SK-N-SH treated with all-trans-retinoic acid at 6 μM for 48 hours (cell line): ENCODE results near the gene CTBP2.

Experiments
- ATAC-seq: fragments of 200-7000 bp; cut with Tn5 transposase; 3 replicates; pipeline ENCODE4 v1.9.1; 2020; ENCODE audit warnings: mild to moderate bottlenecking, moderate library complexity
- BACH2 ChIP-seq: fragments of 250-450 bp; sonication (Bioruptor Pico); IDR thresholded peaks from 2 replicates; pipeline ENCODE4 v1.9.0; 2021; ENCODE audit warnings: mild to moderate bottlenecking, borderline replicate concordance
- CREB5 ChIP-seq: fragments of 250-450 bp; sonication (Bioruptor Pico); IDR thresholded peaks from 2 replicates; pipeline ENCODE4 v1.5.1; 2020; ENCODE audit warnings: low read depth, mild to moderate bottlenecking, moderate library complexity
- CSDC2 ChIP-seq: fragments of 250-450 bp; sonication (Bioruptor Pico); IDR thresholded peaks from 2 replicates; pipeline ENCODE4 v1.5.0; 2020; ENCODE audit warnings: mild to moderate bottlenecking, moderate library complexity
- CSRNP3 ChIP-seq: fragments of 250-450 bp; sonication (Bioruptor Pico); IDR thresholded peaks from 2 replicates; pipeline ENCODE4 v1.5.1; 2021; ENCODE audit warnings: mild to moderate bottlenecking, moderate library complexity
- ESRRG ChIP-seq: fragments of 250-450 bp; sonication (Bioruptor Pico); IDR thresholded peaks from 2 replicates; pipeline ENCODE4 v1.6.1; 2021; ENCODE audit warnings: mild to moderate bottlenecking
- ISL1 ChIP-seq: fragments of 250-450 bp; sonication (Bioruptor Pico); IDR thresholded peaks from 2 replicates; pipeline ENCODE4 v2.1.2; 2022; ENCODE audit warnings: mild to moderate bottlenecking, moderate library complexity
- PATZ1 ChIP-seq: fragments of 250-450 bp; sonication (Bioruptor Pico); IDR thresholded peaks from 2 replicates; pipeline ENCODE4 v1.8.0; 2020; ENCODE audit warnings: mild to moderate bottlenecking, moderate library complexity, borderline replicate concordance
- POU6F1 ChIP-seq: fragments of 250-450 bp; sonication (Bioruptor Pico); IDR thresholded peaks from 2 replicates; pipeline ENCODE4 v1.8.0; 2021; ENCODE audit warnings: low read depth, mild to moderate bottlenecking, moderate library complexity, borderline replicate concordance
- SNAI2 ChIP-seq: fragments of 250-450 bp; sonication (Bioruptor Pico); IDR thresholded peaks from 2 replicates; pipeline ENCODE4 v1.5.0; 2020; ENCODE audit warnings: mild to moderate bottlenecking, moderate library complexity
- TCF4 ChIP-seq: fragments of 250-450 bp; sonication (Bioruptor Pico); IDR thresholded peaks from 2 replicates; pipeline ENCODE4 v1.8.0; 2021; ENCODE audit warnings: mild to moderate bottlenecking, moderate library complexity, borderline replicate concordance
- TOX ChIP-seq: fragments of 250-450 bp; sonication (Bioruptor Pico); IDR thresholded peaks from 2 replicates; pipeline ENCODE4 v1.8.0; 2021; ENCODE audit warnings: mild to moderate bottlenecking, moderate library complexity, borderline replicate concordance
- TSHZ2 ChIP-seq: fragments of 250-450 bp; sonication (Bioruptor Pico); IDR thresholded peaks from 2 replicates; pipeline ENCODE4 v1.5.0; 2020; ENCODE audit warnings: mild to moderate bottlenecking, moderate library complexity
- ZC3H10 ChIP-seq: fragments of 250-450 bp; sonication (Bioruptor Pico); IDR thresholded peaks from 2 replicates; pipeline ENCODE4 v1.5.1; 2021; ENCODE audit warnings: mild to moderate bottlenecking, moderate library complexity
- ZFP30 ChIP-seq: fragments of 450-650 bp; formaldehyde crosslinking; IDR thresholded peaks from 2 replicates; pipeline ENCODE4 v1.5.0; 2022; ENCODE audit warnings: mild to moderate bottlenecking, moderate library complexity
- ZNF565 ChIP-seq: fragments of 450-650 bp; formaldehyde crosslinking; conservative IDR thresholded peaks from 2 replicates; pipeline ENCODE4 v1.5.0; 2020; ENCODE audit warnings: low read depth, mild to moderate bottlenecking, moderate library complexity
- ZNF8 ChIP-seq: fragments of 450-650 bp; formaldehyde crosslinking; IDR thresholded peaks from 2 replicates; pipeline ENCODE4 v1.5.0; 2020; ENCODE audit warnings: mild to moderate bottlenecking, moderate library complexity

The CTBP2 gene

GRCh38 chr10:125072794-125073193 lies 87.6 kb downstream of the CTBP2 start:
- TF ChIP-seq TCF4 (no peak), ESRRG (no peak), CREB5 (CRISPR knock-in tag) (no peak), CSDC2 (CRISPR knock-in tag) (no peak), PATZ1 (CRISPR knock-in tag) (no peak), SNAI2 (no peak), ISL1 (no peak), ZFP30 (CRISPR knock-in tag) (no peak), TOX (no peak), CSRNP3 (CRISPR knock-in tag) (no peak)
- ATAC-seq: no peak

- TF ChIP-seq ZFP30 (CRISPR knock-in tag) (no peak), TOX (no peak), ZC3H10 (CRISPR knock-in tag) (no peak), BACH2 (CRISPR knock-in tag) (no peak), PATZ1 (CRISPR knock-in tag) (no peak), ZNF8 (CRISPR knock-in tag) (no peak), TSHZ2 (CRISPR knock-in tag) (no peak), POU6F1 (CRISPR knock-in tag) (no peak), ISL1 (no peak), SNAI2 (no peak), ZNF565 (CRISPR knock-in tag) (no peak)
- ATAC-seq: no peak
Observed at GRCh38 chr10:125071008-125071407, 89.4 kb downstream of the CTBP2 start.

GRCh38 chr10:125068406-125068805 lies 92.0 kb downstream of the CTBP2 start:
- ATAC-seq: no peak
- TF ChIP-seq PATZ1 (CRISPR knock-in tag): no peak
- TF ChIP-seq SNAI2: no peak
- TF ChIP-seq CSDC2 (CRISPR knock-in tag): no peak
- TF ChIP-seq CSRNP3 (CRISPR knock-in tag): no peak
- no peak for TF ChIP-seq ZNF565 (CRISPR knock-in tag)
- TF ChIP-seq ZFP30 (CRISPR knock-in tag): no peak
- no peak for TF ChIP-seq CREB5 (CRISPR knock-in tag)
- TF ChIP-seq BACH2 (CRISPR knock-in tag): no peak
- no peak for TF ChIP-seq ESRRG
- no peak for TF ChIP-seq TSHZ2 (CRISPR knock-in tag)
